ENCODE data around the gene DNAJB12. TPM values are rescaled to one million over a fixed set of nuclear protein-coding genes. Genes with fewer than 3 reads are reported as not detected.
A peak's percentile ranks its signal among the peaks of the same experiment; 100 is the strongest.

DNAJB12 gene
- total RNA-seq, 1 donor from 2014 or later = 39.0 TPM

DNA sequence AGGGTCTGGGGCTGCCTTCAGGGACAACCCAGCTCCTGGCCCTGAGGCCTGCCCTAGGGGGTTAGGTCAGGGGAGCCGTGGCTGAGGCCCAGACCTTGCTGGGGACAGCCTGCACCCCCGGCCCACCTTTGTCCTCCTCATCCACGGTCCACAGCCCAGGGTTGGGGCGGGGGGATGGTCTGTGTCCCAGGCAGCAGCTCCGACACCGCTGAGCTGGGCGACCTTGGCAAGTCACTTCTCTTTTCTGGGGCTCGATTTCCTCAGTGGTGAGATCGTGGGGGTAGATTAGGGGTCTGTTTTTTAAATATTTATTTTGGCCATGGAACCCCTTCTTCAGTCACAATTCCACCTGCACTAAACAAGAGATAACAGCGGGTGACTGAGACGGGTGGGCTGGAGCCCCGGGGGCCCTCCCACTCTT is 30.9 kb downstream of the DNAJB12 start:
- no peaks in the 10 kb centered on the region for H3K36me3 Mint-ChIP-seq (ENCODE audit: low read depth)
- ChIA-PET POLR2A (interaction anchor here (0.7 to 35.9 kb wide), 10 partner anchors 8 to 107 kb away, joined by 3 to 1996 read pairs (median 74); partner anchors contain the start of genes ANAPC16, ASCC1 and DDIT4), CTCF (interaction anchor here (0.6 to 1.5 kb wide), 3 partner anchors 8 to 27 kb away, joined by 3 to 5 read pairs (median 3); no protein-coding TSS in a partner anchor)
- DNase-seq (no peak), ATAC-seq (ENCODE audit: low read depth) (no peak)
- peaks cover 81% of the 10 kb centered on the region for H3K4me1 Mint-ChIP-seq
- intact Hi-C loops (cut with micrococcal nuclease) = no loop called here
- no peak overlapping the region for H3K4me3 Mint-ChIP-seq
- H3K9me3 Mint-ChIP-seq = no peaks in the 10 kb centered on the region
- H3K27ac Mint-ChIP-seq = peak overlapping the region; percentile 98
- TF ChIP-seq, protein P1, sequence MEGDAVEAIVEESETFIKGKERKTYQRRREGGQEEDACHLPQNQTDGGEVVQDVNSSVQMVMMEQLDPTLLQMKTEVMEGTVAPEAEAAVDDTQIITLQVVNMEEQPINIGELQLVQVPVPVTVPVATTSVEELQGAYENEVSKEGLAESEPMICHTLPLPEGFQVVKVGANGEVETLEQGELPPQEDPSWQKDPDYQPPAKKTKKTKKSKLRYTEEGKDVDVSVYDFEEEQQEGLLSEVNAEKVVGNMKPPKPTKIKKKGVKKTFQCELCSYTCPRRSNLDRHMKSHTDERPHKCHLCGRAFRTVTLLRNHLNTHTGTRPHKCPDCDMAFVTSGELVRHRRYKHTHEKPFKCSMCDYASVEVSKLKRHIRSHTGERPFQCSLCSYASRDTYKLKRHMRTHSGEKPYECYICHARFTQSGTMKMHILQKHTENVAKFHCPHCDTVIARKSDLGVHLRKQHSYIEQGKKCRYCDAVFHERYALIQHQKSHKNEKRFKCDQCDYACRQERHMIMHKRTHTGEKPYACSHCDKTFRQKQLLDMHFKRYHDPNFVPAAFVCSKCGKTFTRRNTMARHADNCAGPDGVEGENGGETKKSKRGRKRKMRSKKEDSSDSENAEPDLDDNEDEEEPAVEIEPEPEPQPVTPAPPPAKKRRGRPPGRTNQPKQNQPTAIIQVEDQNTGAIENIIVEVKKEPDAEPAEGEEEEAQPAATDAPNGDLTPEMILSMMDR (IDR thresholded peaks at IDR 0.05) = no peak
- H3K27me3 Mint-ChIP-seq = no peaks in the 10 kb centered on the region

- ChIA-PET POLR2A (interaction anchor here (0.9 to 35.9 kb wide), 10 partner anchors 8 to 106 kb away, joined by 3 to 1996 read pairs (median 121); partner anchors contain the start of genes ANAPC16, ASCC1 and DDIT4), CTCF (interaction anchor here (1.2 to 1.6 kb wide), 3 partner anchors 8 to 14 kb away, joined by 3 to 5 read pairs (median 5); no protein-coding TSS in a partner anchor)
- ATAC-seq (ENCODE audit: low read depth) (no peak), DNase-seq (no peak)
- Mint-ChIP-seq H3K4me3 (no peak overlapping the region), H3K4me1 (peaks cover 81% of the 10 kb centered on the region), H3K27me3 (no peaks in the 10 kb centered on the region), H3K27ac (peak overlapping the region; percentile 98), H3K36me3 (ENCODE audit: low read depth) (no peaks in the 10 kb centered on the region), H3K9me3 (no peaks in the 10 kb centered on the region)
- TF ChIP-seq, protein P1 (IDR thresholded peaks at IDR 0.05) = no peak
- intact Hi-C loops (cut with micrococcal nuclease) = no loop called here
These were observed 31.5 kb downstream of the DNAJB12 start for GRCh38 chr10:72323108-72323749.

- peak overlapping the region; percentile 24 for H3K4me3 Mint-ChIP-seq
- ChIA-PET POLR2A (interaction anchor here (0.7 to 35.9 kb wide), 13 partner anchors 9 to 234 kb away, joined by 3 to 1996 read pairs (median 52); partner anchors contain the start of genes ANAPC16, ASCC1, DDIT4 and SPOCK2), CTCF (interaction anchor here (1.2 to 4.5 kb wide), 8 partner anchors 8 to 99 kb away, joined by 3 to 33 read pairs (median 6); partner anchors contain the start of gene DDIT4)
- no peak for DNase-seq
- no peaks in the 10 kb centered on the region for H3K36me3 Mint-ChIP-seq (ENCODE audit: low read depth)
- no peaks in the 10 kb centered on the region for H3K9me3 Mint-ChIP-seq
- intact Hi-C loops (cut with micrococcal nuclease) = no loop called here
- TF ChIP-seq, protein P1 (IDR thresholded peaks at IDR 0.05) = no peak
- ATAC-seq (ENCODE audit: low read depth) = no peak
- no peaks in the 10 kb centered on the region for H3K27me3 Mint-ChIP-seq
- H3K4me1 Mint-ChIP-seq = peaks cover 80% of the 10 kb centered on the region
- peak overlapping the region; percentile 98 for H3K27ac Mint-ChIP-seq
These were observed 32.2 kb downstream of the DNAJB12 start for GRCh38 chr10:72322280-72323058.

GRCh38 chr10:72322030-72322279 is 32.8 kb downstream of the DNAJB12 start:
- ChIA-PET CTCF (interaction anchor here (1.6 to 4.5 kb wide), 9 partner anchors 8 to 196 kb away, joined by 4 to 33 read pairs (median 7); partner anchors contain the start of gene DDIT4), POLR2A (interaction anchor here (0.7 to 35.9 kb wide), 12 partner anchors 9 to 233 kb away, joined by 3 to 1996 read pairs (median 76); partner anchors contain the start of genes ANAPC16, ASCC1, DDIT4 and SPOCK2)
- DNase-seq (no peak), ATAC-seq (ENCODE audit: low read depth) (no peak)
- Mint-ChIP-seq H3K4me3 (no peak overlapping the region), H3K9me3 (no peaks in the 10 kb centered on the region), H3K36me3 (ENCODE audit: low read depth) (no peaks in the 10 kb centered on the region), H3K27me3 (no peaks in the 10 kb centered on the region), H3K27ac (peak overlapping the region; percentile 98), H3K4me1 (peaks cover 82% of the 10 kb centered on the region)
- intact Hi-C loops (cut with micrococcal nuclease) = no loop called here
- TF ChIP-seq, protein P1 (IDR thresholded peaks at IDR 0.05) = no peak

Data from activated B cell treated with CpG ODN at 0.5 μM for 24 hours (primary cell).